HG02798 (cell line): ENCODE data around the gene REXO4.

ENCODE experiments used
- ATAC-seq: cut with Tn5 transposase; IDR thresholded peaks from one replicate; pipeline ENCODE4 v1.9.1; 2021; ENCODE audit warnings: mild to moderate bottlenecking; ENCODE audit not compliant: unreplicated experiment, poor library complexity

REXO4 gene

DNA sequence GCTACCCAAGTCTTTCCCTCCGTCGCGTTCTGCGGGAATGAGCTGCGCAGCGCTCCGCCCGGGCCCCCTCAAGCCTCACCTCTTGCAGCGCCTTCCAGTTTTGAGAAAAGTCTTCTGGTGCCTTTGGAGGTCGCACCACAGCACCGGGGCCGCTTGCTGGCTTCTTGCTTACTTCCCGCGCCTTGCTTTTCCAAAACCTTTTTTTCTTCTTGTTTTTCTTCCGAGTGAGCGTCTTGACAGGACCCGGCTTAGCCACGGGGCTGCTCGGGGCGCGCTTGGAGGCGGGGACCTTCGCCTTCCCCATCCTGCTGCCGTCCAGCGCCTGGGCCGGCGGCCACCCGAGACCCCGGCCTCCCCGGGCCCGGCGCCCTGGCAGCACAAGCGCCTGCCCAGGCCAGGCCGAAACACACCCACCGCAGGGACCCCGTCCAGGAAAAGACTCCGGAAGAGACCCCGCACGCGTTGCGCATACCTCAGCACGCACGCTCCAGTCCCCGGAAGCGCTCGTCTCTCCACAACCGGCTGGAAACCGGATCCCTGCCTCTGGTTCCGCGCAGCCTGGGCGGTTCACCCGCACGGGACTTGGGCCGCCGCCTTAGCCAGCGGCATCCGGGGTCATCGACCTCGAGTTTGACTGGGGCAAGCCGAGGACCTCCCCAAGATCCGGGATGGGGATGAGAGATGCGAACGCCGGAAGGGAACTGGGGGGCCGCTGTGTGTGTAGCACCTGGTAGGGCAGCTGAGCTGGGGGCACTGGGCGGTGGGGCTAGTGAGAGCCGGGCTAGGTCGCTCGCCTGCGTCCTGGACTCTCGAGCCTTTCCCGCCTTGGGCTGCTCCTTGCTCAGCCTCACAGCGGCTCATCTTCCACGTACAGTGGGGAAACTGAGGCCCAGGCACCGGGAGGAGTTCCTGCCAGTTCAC lies at the start of gene REXO4:
TSS of gene REXO4 (minus strand) at position 470 of the 921 bp plus-strand sequence. CDS start at position 304, 166 bp downstream.
- peak; percentile 81 for ATAC-seq

DNA sequence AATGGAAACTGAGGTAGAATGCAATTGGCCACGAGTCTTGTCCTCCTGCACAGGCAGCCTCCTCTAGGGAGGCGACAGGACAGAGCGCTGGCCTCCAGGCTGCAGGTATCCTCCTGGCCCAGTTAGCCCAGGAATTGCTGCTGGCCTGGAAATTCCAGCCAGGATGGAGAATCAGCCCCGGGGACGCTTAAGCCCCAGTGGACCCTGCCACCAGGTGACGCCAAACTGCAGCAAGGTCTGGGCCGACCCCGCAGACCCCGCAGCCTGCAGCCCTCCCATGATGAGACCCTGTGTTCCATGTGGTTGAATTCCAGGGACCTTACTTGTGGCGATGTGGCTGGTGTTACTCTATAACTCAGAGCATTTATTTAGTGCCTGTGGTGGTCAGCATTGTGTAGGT lies 49.3 kb upstream of the REXO4 start:
- no peak for ATAC-seq

DNA sequence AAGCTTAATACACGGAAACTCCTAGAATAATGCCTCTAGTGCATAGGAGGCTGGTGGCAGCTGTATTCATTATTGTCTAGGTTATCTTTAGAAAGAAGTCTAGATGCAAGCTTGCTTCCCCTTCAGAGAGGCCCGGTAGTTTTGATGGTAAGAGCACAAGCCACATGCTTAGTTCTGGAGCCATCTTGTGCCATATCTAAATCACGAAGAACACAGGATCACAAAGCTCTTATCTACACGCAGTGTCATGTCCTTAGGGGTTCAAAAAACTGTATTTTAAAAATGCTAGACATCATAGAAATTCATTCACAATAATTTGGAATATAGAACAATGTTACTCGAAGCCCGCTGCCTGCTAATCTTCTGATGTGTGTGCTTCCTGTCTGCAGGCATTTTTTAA lies 48.2 kb upstream of the REXO4 start:
- no peak for ATAC-seq

DNA sequence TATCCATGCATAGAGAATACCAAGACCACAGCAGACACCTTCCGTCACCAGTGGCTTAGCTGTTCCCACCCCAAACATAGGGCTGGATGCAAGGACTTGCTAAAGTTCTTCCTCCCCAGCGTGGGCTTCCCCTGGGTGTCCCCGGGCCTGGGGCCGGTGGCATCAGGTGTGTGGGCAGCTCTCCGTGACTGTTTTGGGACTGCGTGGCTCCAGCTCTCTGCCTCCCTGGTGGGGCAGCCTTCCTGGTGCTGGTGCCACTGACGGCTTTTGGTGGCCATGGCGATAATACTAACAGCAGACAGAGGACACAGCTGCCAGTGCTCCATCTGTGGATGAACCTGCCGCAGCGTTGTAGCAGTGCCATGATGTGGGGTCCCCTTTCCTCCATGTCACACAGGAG lies 46.8 kb upstream of the REXO4 start:
- ATAC-seq = no peak

GRCh38 chr9:133463864-133464615 lies 46.2 kb upstream of the REXO4 start:
- no peak for ATAC-seq

DNA sequence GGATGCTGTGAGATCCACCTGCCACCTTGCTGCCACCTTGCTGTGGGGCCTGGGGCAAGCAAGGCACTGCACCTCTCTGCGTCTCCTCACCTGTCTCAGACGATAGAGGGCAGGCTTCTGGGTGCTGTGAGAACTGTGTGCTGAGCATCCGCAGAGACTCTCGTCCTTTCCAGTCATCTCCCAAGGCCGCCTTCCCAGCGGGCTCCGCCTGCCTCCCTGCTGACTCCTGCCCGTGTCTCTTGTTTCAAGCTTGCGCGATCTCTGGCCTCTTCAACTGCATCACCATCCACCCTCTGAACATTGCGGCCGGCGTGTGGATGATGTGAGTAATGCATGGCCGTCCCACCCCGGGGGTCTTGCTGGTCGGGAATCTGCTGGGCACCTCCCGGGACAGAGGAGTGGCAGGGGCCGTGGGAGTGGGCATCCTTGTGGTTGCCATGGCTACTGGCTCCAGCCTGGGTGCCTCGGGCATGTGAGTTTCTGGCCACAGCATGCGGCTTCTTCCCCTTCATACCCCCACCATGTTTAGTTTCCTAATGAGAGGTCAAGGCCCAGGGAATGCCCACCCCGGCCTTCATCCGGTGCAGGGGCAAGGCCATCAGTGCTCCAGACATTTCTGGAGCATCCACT lies 45.5 kb upstream of the REXO4 start:
- no peak for ATAC-seq

DNA sequence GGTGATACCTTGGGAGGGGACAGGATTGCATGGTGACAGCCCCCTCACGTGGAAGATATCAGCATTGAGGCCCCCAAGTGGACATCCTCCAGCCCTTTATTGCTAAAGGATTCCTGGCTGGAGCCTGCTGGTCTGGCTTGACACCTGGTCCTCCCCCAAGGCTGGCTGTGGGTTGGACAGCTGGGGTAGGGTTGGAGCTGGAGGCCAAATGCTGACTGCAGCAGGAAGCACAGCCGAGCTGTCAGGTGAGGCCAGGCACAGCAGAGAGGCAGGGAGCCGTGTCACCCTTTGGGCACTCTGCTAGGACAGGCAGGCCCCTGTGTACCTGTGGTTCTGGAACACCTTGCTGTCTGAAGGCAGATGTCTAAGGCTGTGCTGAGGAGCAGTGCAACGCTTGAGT lies 44.2 kb upstream of the REXO4 start:
- no peak for ATAC-seq

DNA sequence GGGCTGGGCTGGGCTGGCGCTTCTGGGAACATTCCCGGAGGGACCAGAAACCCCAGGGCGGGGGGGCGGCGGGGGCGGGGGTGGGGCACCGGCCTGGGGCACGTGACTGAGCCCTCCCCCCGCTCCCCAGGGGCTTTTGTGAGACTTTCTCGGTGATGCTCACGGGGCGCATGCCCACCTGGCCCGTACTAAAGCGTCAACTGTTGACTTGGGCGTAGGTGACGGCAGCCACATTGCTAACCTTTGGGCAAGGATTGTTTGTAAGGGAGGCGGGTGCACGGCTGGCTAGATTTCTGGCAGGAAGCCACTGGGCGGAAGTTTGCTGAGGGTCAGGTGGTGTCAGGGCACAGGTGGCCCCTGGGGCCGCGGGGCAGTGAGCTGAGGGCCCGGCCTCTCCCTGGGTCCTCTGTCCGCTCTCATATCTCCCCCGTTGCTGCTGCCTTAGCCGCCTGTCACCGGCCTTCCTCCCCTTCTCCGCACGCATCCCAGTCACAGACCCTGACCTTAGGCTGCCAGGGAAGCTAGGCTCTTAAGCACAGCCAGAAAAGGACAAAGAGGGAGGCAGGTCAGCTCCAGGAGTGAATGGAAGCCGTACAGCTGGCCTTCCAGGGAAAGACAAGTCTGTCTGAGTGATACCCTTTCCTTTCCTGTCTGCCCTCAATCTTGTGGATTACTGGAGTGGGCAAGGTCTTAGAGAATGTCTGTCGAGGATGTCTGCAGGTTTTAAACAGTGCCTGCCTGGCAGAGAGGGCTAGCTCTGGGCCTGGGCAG lies 42.8 kb upstream of the REXO4 start:
- ATAC-seq = peak; percentile 19

DNA sequence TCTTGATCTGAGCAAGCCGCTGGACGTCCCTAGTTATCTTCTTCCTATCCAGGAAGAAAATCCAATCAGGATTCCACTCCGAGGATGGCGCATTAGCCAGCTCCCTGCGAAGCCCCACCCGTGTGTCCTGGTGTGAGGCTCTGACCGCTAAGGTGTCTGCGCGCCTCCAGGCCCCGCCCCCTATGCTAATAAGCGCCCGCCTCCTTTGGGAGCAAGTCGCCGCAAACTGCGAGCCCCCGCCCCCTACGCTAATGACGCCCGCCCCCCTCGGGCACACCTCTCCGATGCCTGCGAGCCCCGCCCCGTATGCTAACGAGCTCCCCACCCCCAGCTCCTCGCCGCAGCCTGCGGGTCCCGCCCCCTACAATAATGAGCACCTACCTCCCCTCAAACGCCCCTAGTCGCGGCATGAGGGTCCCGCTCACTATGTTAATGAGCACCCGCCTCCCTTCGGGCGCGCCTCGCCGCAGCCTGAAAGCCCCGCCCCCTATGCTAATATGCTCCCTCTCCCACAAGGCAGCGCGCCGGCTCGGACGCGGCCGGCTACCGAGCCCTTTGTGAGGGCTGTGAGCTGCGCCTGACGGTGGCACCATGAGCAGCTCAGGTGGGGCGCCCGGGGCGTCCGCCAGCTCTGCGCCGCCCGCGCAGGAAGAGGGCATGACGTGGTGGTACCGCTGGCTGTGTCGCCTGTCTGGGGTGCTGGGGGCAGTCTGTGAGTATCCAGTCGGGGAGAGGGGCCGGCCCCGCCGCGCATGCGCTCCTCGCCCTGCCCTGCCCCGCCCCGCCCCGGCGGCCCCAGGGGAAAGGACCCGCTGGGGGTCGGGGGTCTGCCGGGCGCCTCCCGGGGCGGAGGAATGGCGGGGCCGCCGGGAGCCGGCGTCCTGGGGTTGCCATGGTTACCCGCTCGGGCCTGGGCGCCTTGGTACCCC lies 41.9 kb upstream of the REXO4 start, which contains the start of gene CACFD1:
TSS of gene CACFD1 (plus strand) at position 503 of the 929 bp plus-strand sequence. CDS start at position 592, 89 bp downstream.
- ATAC-seq = peak; percentile 83

DNA sequence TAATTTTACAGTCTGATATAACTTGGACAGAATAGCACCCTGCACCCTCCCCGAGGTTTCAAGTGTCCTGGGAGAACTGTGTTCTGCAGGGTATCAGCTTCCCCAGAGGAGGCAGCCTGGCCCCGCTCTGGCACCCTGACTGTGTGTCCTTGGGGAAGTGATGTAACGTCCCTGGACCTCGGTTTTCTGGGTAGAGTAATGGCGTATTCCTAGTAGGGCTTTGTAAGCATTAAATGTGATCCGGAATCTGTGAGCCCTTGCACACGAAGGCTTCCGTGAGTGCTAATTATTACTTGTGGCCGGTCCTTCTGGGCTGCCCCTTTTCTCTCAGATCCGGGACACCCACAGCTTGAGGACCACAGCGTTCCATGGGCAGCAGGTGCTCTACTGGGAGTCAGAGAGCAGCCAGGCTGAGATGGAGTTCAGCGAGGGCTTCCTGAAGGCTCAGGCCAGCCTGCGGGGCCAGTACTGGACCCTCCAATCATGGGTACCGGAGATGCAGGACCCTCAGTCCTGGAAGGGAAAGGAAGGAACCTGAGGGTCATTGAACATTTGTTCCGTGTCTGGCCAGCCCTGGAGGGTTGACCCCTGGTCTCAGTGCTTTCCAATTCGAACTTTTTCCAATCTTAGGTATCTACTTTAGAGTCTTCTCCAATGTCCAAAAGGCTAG lies 41.0 kb upstream of the REXO4 start:
- ATAC-seq = no peak

- ATAC-seq = no peak
Measured at GRCh38 chr9:133457748-133458147, 39.9 kb upstream of the REXO4 start.

DNA sequence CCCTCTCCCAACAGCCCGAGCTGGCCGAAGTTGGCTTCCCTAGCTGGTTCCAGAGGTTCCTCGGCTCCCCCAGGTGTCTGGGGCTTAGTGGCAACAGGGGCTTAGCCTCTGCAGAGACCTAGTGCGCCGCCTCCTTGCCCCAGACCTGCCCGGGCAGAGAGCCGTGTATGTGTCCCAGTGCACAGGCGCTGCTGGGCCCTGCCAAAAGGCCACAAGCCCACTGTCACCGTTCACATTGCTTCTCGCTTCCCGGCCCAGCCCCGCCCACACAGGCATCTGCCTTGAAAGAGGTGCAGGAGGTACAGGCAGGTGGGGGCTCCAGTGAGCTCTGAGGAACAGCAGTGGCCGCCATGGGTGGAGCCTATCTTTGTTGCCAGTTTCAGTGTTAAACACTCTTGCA lies 39.4 kb upstream of the REXO4 start:
- ATAC-seq = no peak

- no peak for ATAC-seq
Measured at GRCh38 chr9:133456409-133456808, 38.6 kb upstream of the REXO4 start.

DNA sequence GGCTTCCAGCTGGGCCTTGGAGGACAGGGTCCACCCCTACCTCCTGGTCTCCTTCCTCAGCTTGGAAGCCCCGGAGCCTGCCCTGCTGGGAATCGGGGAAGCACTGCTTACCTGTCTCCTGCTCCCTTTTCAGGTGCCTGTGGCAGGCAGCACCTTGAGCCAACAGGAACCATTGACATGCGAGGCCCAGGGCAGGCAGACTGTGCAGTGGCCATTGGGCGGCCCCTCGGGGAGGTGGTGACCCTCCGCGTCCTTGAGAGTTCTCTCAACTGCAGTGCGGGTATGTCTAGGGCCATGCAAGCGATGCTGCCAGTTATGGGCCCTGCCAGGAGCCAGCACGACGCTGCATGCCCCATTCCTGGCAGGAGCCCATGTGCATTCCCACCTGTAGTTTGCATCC lies 38.1 kb upstream of the REXO4 start:
- no peak for ATAC-seq

- no peak for ATAC-seq
Measured at GRCh38 chr9:133454943-133455673, 37.3 kb upstream of the REXO4 start.

GRCh38 chr9:133454325-133454724 lies 36.5 kb upstream of the REXO4 start:
- ATAC-seq = no peak

DNA sequence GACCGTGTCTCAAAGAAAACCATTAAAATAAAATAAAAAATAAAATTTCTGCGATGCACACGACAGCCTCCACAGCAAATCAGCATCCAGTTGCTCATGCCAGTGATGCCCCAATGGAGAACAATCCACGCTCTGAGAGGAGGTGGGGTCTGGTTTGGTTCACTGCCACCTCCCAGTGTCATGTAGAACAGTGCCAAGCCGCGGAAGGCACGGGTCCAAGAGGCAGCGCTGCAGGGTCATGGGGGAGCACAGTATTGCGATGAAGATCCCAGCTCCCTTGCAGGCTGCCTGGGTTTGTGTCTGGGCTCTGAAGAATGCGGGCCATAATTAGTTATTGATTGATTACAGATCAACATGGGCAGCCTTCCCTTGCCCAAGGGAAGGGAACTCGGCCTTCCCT lies 35.8 kb upstream of the REXO4 start:
- no peak for ATAC-seq

GRCh38 chr9:133452562-133452961 lies 34.8 kb upstream of the REXO4 start:
- ATAC-seq = no peak
